ENCODE results near the gene KLHL40. TPM values are rescaled to one million over a fixed set of nuclear protein-coding genes. Genes with fewer than 3 reads are reported as not detected.

The KLHL40 gene
- total RNA-seq, 1 experiment from 2014 or later = not detected

DNA sequence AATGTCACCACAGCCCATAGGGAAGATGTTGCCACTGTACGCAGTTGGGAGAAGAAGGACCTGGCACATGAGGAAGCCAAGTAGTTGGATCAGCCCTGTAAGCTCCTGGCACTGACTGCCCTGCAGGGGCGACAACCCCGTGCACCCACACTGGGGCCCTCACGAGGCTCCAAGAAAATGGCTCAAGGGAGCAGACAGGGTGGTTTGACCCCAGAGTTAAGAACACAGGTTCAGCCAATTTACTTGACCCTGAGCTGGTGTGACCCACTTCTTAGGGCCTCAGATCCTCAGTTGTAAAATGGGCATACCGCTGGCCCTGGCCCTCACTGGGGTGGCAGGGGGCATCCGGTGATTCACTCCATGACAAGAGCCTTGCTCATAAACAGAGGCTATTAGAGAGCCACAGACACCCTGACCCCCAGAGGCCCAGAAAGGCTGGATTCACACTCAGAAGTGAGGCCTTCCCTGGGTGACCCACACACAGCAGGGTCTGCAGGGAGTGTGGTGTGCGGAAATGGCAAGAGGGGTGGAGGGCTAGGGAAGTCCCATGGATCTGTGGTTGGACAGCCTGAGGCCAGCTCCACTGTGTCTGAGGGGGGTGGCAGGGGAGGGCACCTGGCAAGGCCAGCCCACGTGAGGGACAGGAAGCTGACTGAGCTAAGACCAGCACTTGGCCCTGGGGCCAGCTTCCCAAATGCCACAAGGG is 19.0 kb downstream of the KLHL40 start:
- ChIA-PET POLR2A (ENCODE audit: low non-redundant PET) (no interaction called here), CTCF (no interaction called here)
- no peak for TF ChIP-seq EZH2 (IDR thresholded peaks at IDR 0.05; ENCODE audit: borderline replicate concordance, low read depth, low read length, poor library complexity, severe bottlenecking)
- TF ChIP-seq, protein P1, sequence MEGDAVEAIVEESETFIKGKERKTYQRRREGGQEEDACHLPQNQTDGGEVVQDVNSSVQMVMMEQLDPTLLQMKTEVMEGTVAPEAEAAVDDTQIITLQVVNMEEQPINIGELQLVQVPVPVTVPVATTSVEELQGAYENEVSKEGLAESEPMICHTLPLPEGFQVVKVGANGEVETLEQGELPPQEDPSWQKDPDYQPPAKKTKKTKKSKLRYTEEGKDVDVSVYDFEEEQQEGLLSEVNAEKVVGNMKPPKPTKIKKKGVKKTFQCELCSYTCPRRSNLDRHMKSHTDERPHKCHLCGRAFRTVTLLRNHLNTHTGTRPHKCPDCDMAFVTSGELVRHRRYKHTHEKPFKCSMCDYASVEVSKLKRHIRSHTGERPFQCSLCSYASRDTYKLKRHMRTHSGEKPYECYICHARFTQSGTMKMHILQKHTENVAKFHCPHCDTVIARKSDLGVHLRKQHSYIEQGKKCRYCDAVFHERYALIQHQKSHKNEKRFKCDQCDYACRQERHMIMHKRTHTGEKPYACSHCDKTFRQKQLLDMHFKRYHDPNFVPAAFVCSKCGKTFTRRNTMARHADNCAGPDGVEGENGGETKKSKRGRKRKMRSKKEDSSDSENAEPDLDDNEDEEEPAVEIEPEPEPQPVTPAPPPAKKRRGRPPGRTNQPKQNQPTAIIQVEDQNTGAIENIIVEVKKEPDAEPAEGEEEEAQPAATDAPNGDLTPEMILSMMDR (conservative IDR thresholded peaks at IDR 0.05; ENCODE audit: low read depth, low read length) = no peak
- intact Hi-C loops (cut with micrococcal nuclease; ENCODE audit: unreplicated experiment) = no loop called here
- no peak for DNase-seq (ENCODE audit: low spot score)
- Histone ChIP-seq H3K27ac (ENCODE audit: low read depth, low read length, poor library complexity, severe bottlenecking) (no peak overlapping the region), H3K4me1 (ENCODE audit: insufficient read depth, low read length, poor library complexity, severe bottlenecking) (no peaks in the 10 kb centered on the region), H3K36me3 (ENCODE audit: insufficient read depth, low read length, poor library complexity, severe bottlenecking) (no peaks in the 10 kb centered on the region), H3K27me3 (replicated peaks; ENCODE audit: insufficient read depth, low read depth, low read length, poor library complexity) (no peaks in the 10 kb centered on the region), H3K9me3 (ENCODE audit: low read depth, low read length, poor library complexity, severe bottlenecking) (no peaks in the 10 kb centered on the region), H3K4me3 (ENCODE audit: low read depth, low read length, poor library complexity, severe bottlenecking) (no peak overlapping the region)
- no TSS peak for BruUV-seq (replicated peaks)

DNA sequence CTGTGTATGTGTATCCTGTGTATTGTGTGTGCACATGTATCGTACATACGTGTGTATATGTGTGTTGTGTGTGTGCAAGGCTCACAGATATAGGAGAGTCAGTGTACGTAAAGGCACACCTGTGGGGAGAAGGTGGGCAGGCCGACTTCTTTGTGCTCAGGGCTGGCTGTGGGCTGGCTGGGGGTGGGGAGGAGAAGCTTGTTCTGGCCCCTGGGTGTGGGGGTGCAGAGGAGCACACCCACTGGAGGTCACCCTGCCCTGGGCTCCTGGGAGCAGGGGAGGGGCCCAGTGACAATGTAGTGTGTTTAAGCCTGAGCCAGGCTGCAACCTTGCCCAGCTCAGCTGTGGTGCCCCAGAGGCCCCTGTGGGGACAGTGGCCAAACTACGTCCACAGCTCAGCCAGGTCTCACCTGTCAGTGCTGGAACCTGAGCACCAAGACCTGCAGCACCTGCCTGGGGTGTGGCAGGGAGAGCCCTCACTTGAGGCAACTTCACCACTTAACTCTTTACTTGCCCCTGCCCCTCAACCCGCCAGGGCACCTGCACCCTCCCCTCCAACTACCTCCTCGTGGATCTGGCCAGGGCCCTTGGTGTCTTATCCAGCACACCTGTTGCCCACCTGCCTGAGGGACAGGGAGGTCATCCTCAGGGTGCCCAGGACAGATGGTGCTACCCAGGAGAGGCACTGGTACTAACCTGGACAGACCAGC is 19.9 kb downstream of the KLHL40 start:
- ChIA-PET CTCF (interaction anchor here (0.5 kb wide), 1 partner anchor 39 kb away, joined by 3 read pairs; no protein-coding TSS in a partner anchor), POLR2A (ENCODE audit: low non-redundant PET) (no interaction called here)
- BruUV-seq (replicated peaks) = no TSS peak
- no peaks in the 10 kb centered on the region for H3K9me3 ChIP-seq (ENCODE audit: low read depth, low read length, poor library complexity, severe bottlenecking)
- intact Hi-C loops (cut with micrococcal nuclease; ENCODE audit: unreplicated experiment) = no loop called here
- no peaks in the 10 kb centered on the region for H3K36me3 ChIP-seq (ENCODE audit: insufficient read depth, low read length, poor library complexity, severe bottlenecking)
- H3K27ac ChIP-seq (ENCODE audit: low read depth, low read length, poor library complexity, severe bottlenecking) = no peak overlapping the region
- H3K27me3 ChIP-seq (replicated peaks; ENCODE audit: insufficient read depth, low read depth, low read length, poor library complexity) = no peaks in the 10 kb centered on the region
- no peaks in the 10 kb centered on the region for H3K4me1 ChIP-seq (ENCODE audit: insufficient read depth, low read length, poor library complexity, severe bottlenecking)
- no peak overlapping the region for H3K4me3 ChIP-seq (ENCODE audit: low read depth, low read length, poor library complexity, severe bottlenecking)
- TF ChIP-seq, protein P1 (conservative IDR thresholded peaks at IDR 0.05; ENCODE audit: low read depth, low read length) = no peak
- TF ChIP-seq EZH2 (IDR thresholded peaks at IDR 0.05; ENCODE audit: borderline replicate concordance, low read depth, low read length, poor library complexity, severe bottlenecking) = no peak
- DNase-seq (ENCODE audit: low spot score) = no peak

- Histone ChIP-seq H3K9me3 (ENCODE audit: low read depth, low read length, poor library complexity, severe bottlenecking) (no peaks in the 10 kb centered on the region), H3K36me3 (ENCODE audit: insufficient read depth, low read length, poor library complexity, severe bottlenecking) (no peaks in the 10 kb centered on the region), H3K27ac (ENCODE audit: low read depth, low read length, poor library complexity, severe bottlenecking) (no peak overlapping the region), H3K27me3 (replicated peaks; ENCODE audit: insufficient read depth, low read depth, low read length, poor library complexity) (no peaks in the 10 kb centered on the region), H3K4me1 (ENCODE audit: insufficient read depth, low read length, poor library complexity, severe bottlenecking) (no peaks in the 10 kb centered on the region), H3K4me3 (ENCODE audit: low read depth, low read length, poor library complexity, severe bottlenecking) (no peak overlapping the region)
- TF ChIP-seq, protein P1 (conservative IDR thresholded peaks at IDR 0.05; ENCODE audit: low read depth, low read length) = no peak
- TF ChIP-seq EZH2 (IDR thresholded peaks at IDR 0.05; ENCODE audit: borderline replicate concordance, low read depth, low read length, poor library complexity, severe bottlenecking) = no peak
- no peak for DNase-seq (ENCODE audit: low spot score)
- CTCF ChIA-PET = interaction anchor here (0.5 kb wide), 1 partner anchor 38 kb away, joined by 3 read pairs; no protein-coding TSS in a partner anchor
- BruUV-seq (replicated peaks) = no TSS peak
- intact Hi-C loops (cut with micrococcal nuclease; ENCODE audit: unreplicated experiment) = no loop called here
- POLR2A ChIA-PET (ENCODE audit: low non-redundant PET) = no interaction called here
These were observed 20.7 kb downstream of the KLHL40 start for GRCh38 chr3:42705962-42706585.
